Spleen (tissue), 11 donors: ENCODE measurements around the gene IMMP2L. TPM values are rescaled to one million over a fixed set of nuclear protein-coding genes. Genes with fewer than 3 reads are reported as not detected.

Source experiments
- DNase-seq: peaks from one replicate; pipeline ENCODE4 v3.0.0-alpha.2; 2020
- H3K27ac ChIP-seq, 8 donors: fragments of 200-600 bp; sonication (generic) in 7 of 8; 1 replicate in 4 of 8; 2 replicates in 4 of 8; pipeline versions ENCODE4 v1.5.0 to v1.8.0; 2016 to 2021; ENCODE audit warnings: inconsistent platforms in 4 of 8, mild to moderate bottlenecking in 4 of 8, moderate library complexity in 1 of 8
- H3K27me3 ChIP-seq, 7 donors: fragments of 200-600 bp; sonication (generic) in 6 of 7; replicated peaks in 1 of 7; 1 replicate in 4 of 7; 2 replicates in 3 of 7; pipeline versions ENCODE4 v1.5.0 to v1.8.0; 2016 to 2021; ENCODE audit warnings: inconsistent platforms in 3 of 7, mild to moderate bottlenecking in 1 of 7
- H3K36me3 ChIP-seq, 6 donors: fragments of 200-600 bp; sonication (generic) in 5 of 6; 1 replicate in 4 of 6; 2 replicates in 2 of 6; pipeline versions ENCODE4 v1.5.0 to v1.8.0; 2016 to 2021; ENCODE audit warnings: inconsistent platforms in 2 of 6
- H3K4me1 ChIP-seq, 6 donors: fragments of 200-600 bp; sonication (generic) in 5 of 6; 1 replicate in 3 of 6; 2 replicates in 3 of 6; pipeline versions ENCODE4 v1.5.0 to v1.8.0; 2016 to 2021; ENCODE audit warnings: inconsistent platforms in 3 of 6
- H3K4me3 ChIP-seq, 8 donors: fragments of 200-600 bp; sonication (generic) in 7 of 8; 1 replicate in 4 of 8; 2 replicates in 4 of 8; pipeline versions ENCODE4 v1.5.0 to v1.8.0; 2016 to 2021; ENCODE audit warnings: inconsistent platforms in 4 of 8, mild to moderate bottlenecking in 4 of 8, moderate library complexity in 2 of 8
- H3K9me3 ChIP-seq, 8 donors: fragments of 200-600 bp; sonication (generic) in 7 of 8; 1 replicate in 4 of 8; 2 replicates in 4 of 8; pipeline versions ENCODE4 v1.5.0 to v1.8.0; 2016 to 2021; ENCODE audit warnings: inconsistent platforms in 4 of 8
- CTCF ChIP-seq, 11 experiments: fragments of 200-600 bp in 7 of 11; fragments of 450-650 bp in 4 of 11; sonication (generic) in 4 of 11; IDR thresholded peaks in 8 of 11; conservative IDR thresholded peaks in 3 of 11; 1 replicate in 7 of 11; 2 replicates in 4 of 11; pipeline versions ENCODE4 v1.4.0 to v1.8.0; 2016 to 2021; ENCODE audit warnings: antibody characterized with exemption in 11 of 11, inconsistent platforms in 4 of 11, mild to moderate bottlenecking in 1 of 11
- POLR2A ChIP-seq, 3 donors: fragments of 450-650 bp; IDR thresholded peaks; one replicate each; pipeline ENCODE4 v1.5.1; 2017; ENCODE audit warnings: antibody characterized with exemption in 3 of 3, mild to moderate bottlenecking in 1 of 3
- POLR2AphosphoS5 ChIP-seq, 3 donors: sonication (generic); formaldehyde crosslinking; IDR thresholded peaks; one replicate each; pipeline ENCODE4 v1.5.1; 2017; ENCODE audit warnings: antibody characterized with exemption in 3 of 3
- WGBS, 5 donors: extraction: QIAGEN DNeasy Blood & Tissue Kit in 3 of 5; methylation state at CpG; one replicate each; pipeline versions ENCODE4 v1.1.5 to v1.1.7; 2013 to 2018; 5-methylcytosine and 5-hydroxymethylcytosine counted together
- intact Hi-C: fragments of 100-400 bp; cut with DNase I; formaldehyde crosslinking; loops from one replicate; pipeline ENCODE4 v1.15.0; 2023; ENCODE audit warnings: low total_unique reads
- polyA plus RNA-seq, 3 donors: library from polyadenylated mRNA; stranded (reverse); fragments of 200-250 nt; gene quantifications; one replicate each; pipeline ENCODE4 v1.2.1, GENCODE V29; 2013
- total RNA-seq, 7 donors: library from RNA; depleted of rRNA in 3 of 7; stranded (reverse); fragments of >200 nt in 3 of 7; fragmentation: NEBNext Ultra II Directional in 4 of 7; extraction: Animal tissue kit (Norgen Biotek cat#: 25700) in 4 of 7; gene quantifications; one replicate each; pipeline versions ENCODE4 v1.1.0 to v1.2.1, GENCODE V29; 2016 to 2021
- donor health status: healthy with polysubstance abuse.
- donor health status: DM: no; HTN: no; CAD: no; lungs with moderate emphysema.
- donor health status: DM: no; HTN: no; CAD: no.
- donor health status: Bipolar disorder and iron deficiency.
- donor health status: healthy.
- donor health status: DM: no; HTN: no; CAD: no.
- donor health status: DM: yes; HTN: yes; CAD: no.

The IMMP2L gene
- total and polyA plus RNA-seq, 10 donors, result 6.5 to 32.7 (median 9.8) TPM

- intact Hi-C loops, result no loop called here
- no peak for DNase-seq
- 92 to 97% (median 95%) methylated on average over 5 of the region's 5 CpGs for WGBS, 5 donors
Measured at GRCh38 chr7:111571720-111572119, 9.4 kb upstream of the IMMP2L start.

GRCh38 chr7:111568870-111569462 lies 6.7 kb upstream of the IMMP2L start:
- intact Hi-C loops, result no loop called here
- TF ChIP-seq CTCF (IDR thresholded peaks at IDR 0.05 in 8 of 11, conservative IDR thresholded peaks at IDR 0.05 in 3 of 11), result no peak
- TF ChIP-seq POLR2AphosphoS5 (IDR thresholded peaks at IDR 0.05), result no peak
- TF ChIP-seq POLR2A (IDR thresholded peaks at IDR 0.05), result no peak
- Histone ChIP-seq H3K36me3 (no peaks in the 10 kb centered on the region), H3K9me3 (peaks cover 0 to 33% (median 26%) of the 10 kb centered on the region in 8 donors), H3K4me1 (no peaks in the 10 kb centered on the region), H3K27ac (no peak overlapping the region), H3K4me3 (no peak overlapping the region), H3K27me3 (no peaks in the 10 kb centered on the region)
- whole genome bisulfite sequencing, 5 donors, result 82 to 93% (median 86%) methylated on average over 1 of the region's 1 CpG
- DNase-seq, result no peak

More at GRCh38 chr7:111571720-111572119, 9.4 kb upstream of the IMMP2L start:
- no peak overlapping the region for H3K27ac ChIP-seq
- TF ChIP-seq CTCF (IDR thresholded peaks at IDR 0.05 in 8 of 11, conservative IDR thresholded peaks at IDR 0.05 in 3 of 11) (no peak), POLR2AphosphoS5 (IDR thresholded peaks at IDR 0.05) (no peak), POLR2A (IDR thresholded peaks at IDR 0.05) (no peak)
- no peak overlapping the region for H3K4me3 ChIP-seq
- H3K9me3 ChIP-seq, result peaks cover 0 to 38% (median 27%) of the 10 kb centered on the region in 8 donors
- H3K27me3 ChIP-seq, result no peaks in the 10 kb centered on the region
- H3K4me1 ChIP-seq, result no peaks in the 10 kb centered on the region
- H3K36me3 ChIP-seq, result no peaks in the 10 kb centered on the region

- intact Hi-C loops, result no loop called here
- TF ChIP-seq POLR2A (IDR thresholded peaks at IDR 0.05) (no peak), POLR2AphosphoS5 (IDR thresholded peaks at IDR 0.05) (no peak), CTCF (IDR thresholded peaks at IDR 0.05 in 8 of 11, conservative IDR thresholded peaks at IDR 0.05 in 3 of 11) (no peak)
- DNase-seq, result no peak
- peaks cover 0 to 32% (median 26%) of the 10 kb centered on the region in 8 donors for H3K9me3 ChIP-seq
- H3K27me3 ChIP-seq, result no peaks in the 10 kb centered on the region
- no peak overlapping the region for H3K4me3 ChIP-seq
- no peak overlapping the region for H3K27ac ChIP-seq
- no peaks in the 10 kb centered on the region for H3K36me3 ChIP-seq
- no peaks in the 10 kb centered on the region for H3K4me1 ChIP-seq
Measured at GRCh38 chr7:111568419-111568818, 6.1 kb upstream of the IMMP2L start.

GRCh38 chr7:111564078-111564477 lies 1.8 kb upstream of the IMMP2L start:
- H3K9me3 ChIP-seq, result no peaks in the 10 kb centered on the region
- no peak for TF ChIP-seq CTCF (IDR thresholded peaks at IDR 0.05 in 8 of 11, conservative IDR thresholded peaks at IDR 0.05 in 3 of 11)
- H3K27ac ChIP-seq, result no peak overlapping the region
- H3K27me3 ChIP-seq, result no peaks in the 10 kb centered on the region
- H3K36me3 ChIP-seq, result no peaks in the 10 kb centered on the region
- WGBS, 5 donors, result 0% methylated on average over 1 of the region's 1 CpG
- intact Hi-C loops, result no loop called here
- H3K4me3 ChIP-seq, result no peak overlapping the region
- no peak for DNase-seq
- H3K4me1 ChIP-seq, result peaks cover 7 to 35% (median 24%) of the 10 kb centered on the region in 6 donors
